ENCODE data around the gene ACOT12.

DNA sequence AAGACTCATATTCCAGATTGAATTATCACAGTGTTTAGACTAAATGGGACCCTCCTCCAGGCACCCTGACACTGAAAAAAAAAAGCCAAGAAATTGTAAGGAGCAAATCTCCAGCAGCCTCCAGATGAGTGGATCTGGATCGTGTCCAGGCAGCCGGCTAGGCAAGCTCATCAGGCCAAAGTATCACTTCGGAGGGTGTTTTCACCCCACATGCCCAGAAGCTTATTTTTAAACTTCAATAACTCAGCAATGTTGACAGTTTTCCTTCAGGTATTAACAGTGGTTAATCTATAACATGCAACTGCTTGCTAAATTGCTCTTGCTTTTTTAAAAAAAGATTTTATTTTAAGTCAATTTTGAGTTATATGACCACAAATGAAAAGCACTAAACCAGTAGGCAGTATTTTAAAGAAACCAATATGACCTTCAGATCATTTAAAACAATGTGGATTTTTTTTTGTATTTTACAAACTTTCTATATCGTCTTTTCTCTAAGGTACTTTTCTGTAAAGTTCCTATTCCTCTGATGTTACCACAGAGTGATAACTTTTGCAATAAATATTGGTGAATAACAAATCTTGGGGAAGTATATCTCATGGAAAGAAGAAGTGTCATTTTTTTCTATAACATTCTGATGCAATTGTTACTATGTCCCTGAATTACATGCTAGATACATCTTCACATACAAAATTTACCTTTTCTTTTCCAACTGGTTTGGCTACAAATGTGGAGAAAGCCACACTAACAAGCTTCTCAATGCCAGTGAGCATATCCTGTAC lies 30.7 kb downstream of the ACOT12 start:
- no peak for TF ChIP-seq SRSF1 (IDR thresholded peaks at IDR 0.05; ENCODE audit: low read depth, low read length)
- TF ChIP-seq HNRNPL (IDR thresholded peaks at IDR 0.05; ENCODE audit: low read depth, low read length), result no peak
- TF ChIP-seq SMAD3 (CRISPR knock-in tag; conservative IDR thresholded peaks at IDR 0.05), result no peak
- TF ChIP-seq POLR2A (conservative IDR thresholded peaks at IDR 0.05), result no peak
- no peak for TF ChIP-seq ETV6 (IDR thresholded peaks at IDR 0.05; ENCODE audit: borderline replicate concordance in 1 of 2, low read depth in 2 of 2, low read length in 1 of 2)
- TF ChIP-seq ETV6 (CRISPR knock-in tag; IDR thresholded peaks at IDR 0.05; ENCODE audit: borderline replicate concordance), result no peak
- no peak for TF ChIP-seq MTA2 (IDR thresholded peaks at IDR 0.05; ENCODE audit: low read depth)
- no peak for TF ChIP-seq ZNF224 (CRISPR knock-in tag; IDR thresholded peaks at IDR 0.05)
- no peak for TF ChIP-seq CUX1 (CRISPR knock-in tag; IDR thresholded peaks at IDR 0.05)

All from K562 (cell line).